RWPE1 (cell line): ENCODE measurements around the gene KAT5.
"Not testable (repeated sequence)": the region's sequence is repeated elsewhere in the genome, so short reads cannot be mapped to it uniquely, and the experiment has no call there.

Experiments used
- CTCF ChIA-PET: fragments of 350-600 bp; sonication (Branson Sonifier 250); formaldehyde crosslinking; extraction: SDS; loops from one replicate; lab custom pipeline; 2021; lab: Yijun Ruan, JAX
- POLR2A ChIA-PET: fragments of 400-600 bp; formaldehyde crosslinking; extraction: SDS; loops from one replicate; lab custom pipeline; 2020; ENCODE audit warnings: antibody characterized with exemption; ENCODE audit not compliant: low non-redundant PET; lab: Yijun Ruan, JAX
- DNase-seq: peaks from one replicate; pipeline ENCODE4 v3.0.0; 2012; ENCODE audit warnings: low spot score
- H3K27ac ChIP-seq: fragments of 450-650 bp; 2 replicates; pipeline ENCODE4 v1.5.1; 2017
- CTCF ChIP-seq: fragments of 450-650 bp; conservative IDR thresholded peaks from 2 replicates; pipeline ENCODE4 v1.5.1; 2017; ENCODE audit warnings: low read depth, mild to moderate bottlenecking

Gene KAT5

GRCh38 chr11:65698205-65698604 is 13.8 kb upstream of the KAT5 start:
- ChIA-PET CTCF (no interaction called here), POLR2A (no interaction called here)
- H3K27ac ChIP-seq = no peak overlapping the region
- no peak for DNase-seq
- TF ChIP-seq CTCF = no peak

GRCh38 chr11:65699306-65699705 is 12.7 kb upstream of the KAT5 start:
- TF ChIP-seq CTCF = no peak
- H3K27ac ChIP-seq = no peak overlapping the region
- CTCF ChIA-PET = interaction anchor here (0.6 kb wide), 1 partner anchor 309 kb away, joined by 5 read pairs; no protein-coding TSS in a partner anchor
- POLR2A ChIA-PET = no interaction called here
- no peak for DNase-seq

- ChIA-PET POLR2A (interaction anchor here (0.6 kb wide), 1 partner anchor 117 kb away, joined by 5 read pairs; no protein-coding TSS in a partner anchor), CTCF (no interaction called here)
- TF ChIP-seq CTCF = no peak
- no peak for DNase-seq
- H3K27ac ChIP-seq = no peak overlapping the region
Measured at GRCh38 chr11:65700399-65700798, 11.7 kb upstream of the KAT5 start.

- DNase-seq = no peak
- no peak for TF ChIP-seq CTCF
- ChIA-PET POLR2A (no interaction called here), CTCF (no interaction called here)
- no peak overlapping the region for H3K27ac ChIP-seq
Measured at GRCh38 chr11:65701686-65702085, 10.4 kb upstream of the KAT5 start.

GRCh38 chr11:65703846-65704245 is 8.2 kb upstream of the KAT5 start:
- ChIA-PET CTCF (no interaction called here), POLR2A (no interaction called here)
- TF ChIP-seq CTCF = no peak
- H3K27ac ChIP-seq = no peak overlapping the region
- DNase-seq = no peak

GRCh38 chr11:65706303-65706763 is 5.7 kb upstream of the KAT5 start:
- CTCF ChIA-PET = interaction anchor here (0.7 to 1.3 kb wide), 8 partner anchors 9 to 93 kb away, joined by 3 to 8 read pairs (median 5); no protein-coding TSS in a partner anchor
- POLR2A ChIA-PET, H3K27ac ChIP-seq, DNase-seq: not testable (repeated sequence)
- peak; percentile 75 for TF ChIP-seq CTCF

GRCh38 chr11:65707002-65707401 is 5.0 kb upstream of the KAT5 start:
- POLR2A ChIA-PET = interaction anchor here (0.6 kb wide), 1 partner anchor 197 kb away, joined by 5 read pairs; no protein-coding TSS in a partner anchor
- CTCF ChIA-PET = not testable (repeated sequence)

More at GRCh38 chr11:65707002-65707401, 5.0 kb upstream of the KAT5 start:
- DNase-seq, H3K27ac ChIP-seq: not testable (repeated sequence)
